Sigmoid colon (tissue), 4 donors: ENCODE data around the gene NCAN.

Experiments used
- EP300 ChIP-seq, 4 donors: sonication (generic); formaldehyde crosslinking; IDR thresholded peaks; one replicate each; pipeline ENCODE4 v1.6.1; 2017; ENCODE audit warnings: antibody characterized with exemption in 4 of 4
- POLR2A ChIP-seq, 2 donors: fragments of 450-650 bp; IDR thresholded peaks; one replicate each; pipeline ENCODE4 v1.6.1; 2016; ENCODE audit warnings: antibody characterized with exemption in 2 of 2, mild to moderate bottlenecking in 2 of 2, moderate library complexity in 2 of 2
- TF ChIP-seq, protein P1 (sequence below), 4 experiments: fragments of 450-650 bp in 3 of 4; fragments of 200-600 bp in 1 of 4; IDR thresholded peaks; one replicate each; pipeline ENCODE4 v1.5.1; 2016 to 2019; ENCODE audit warnings: antibody characterized with exemption in 4 of 4, mild to moderate bottlenecking in 3 of 4, moderate library complexity in 2 of 4

DNA sequence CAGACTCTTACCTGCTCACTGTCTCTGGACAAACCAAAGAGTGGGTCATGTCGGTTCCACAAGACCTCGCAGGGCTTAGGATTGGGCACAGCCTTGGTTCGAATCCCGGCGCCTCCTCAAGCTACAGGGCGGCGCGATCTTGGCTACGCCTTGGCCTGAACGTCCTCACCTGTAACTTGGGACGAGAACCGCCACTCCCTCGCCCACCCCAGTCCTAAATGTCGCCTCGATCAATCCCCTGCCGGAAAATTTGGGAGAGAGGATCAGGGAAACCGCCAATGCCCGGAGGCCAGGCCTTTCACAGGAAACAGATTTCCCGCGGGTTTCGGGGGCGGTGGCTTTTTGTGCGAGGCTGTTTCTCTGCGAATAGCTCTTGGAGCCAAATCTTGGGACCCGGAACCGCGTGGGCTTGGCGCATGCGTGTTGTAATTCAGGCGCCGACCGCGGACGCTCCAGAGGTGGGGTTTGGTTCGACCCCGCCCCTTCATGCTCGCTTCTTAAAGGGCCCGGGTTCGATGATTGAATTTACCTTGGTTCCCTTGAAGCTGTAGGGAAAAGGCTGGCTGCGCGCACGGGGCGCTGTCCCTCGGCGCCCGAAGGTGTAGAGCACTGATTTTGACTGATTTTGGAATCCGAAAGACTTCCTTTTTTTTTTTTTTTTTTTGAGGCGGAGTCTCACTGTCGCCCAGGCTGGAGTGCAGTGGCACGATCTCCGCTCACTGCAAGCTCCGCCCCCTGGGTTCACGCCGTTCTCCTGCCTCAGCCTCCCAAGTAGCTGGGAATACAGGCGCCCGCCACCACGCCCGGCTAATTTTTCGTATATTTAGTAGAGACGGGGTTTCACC, 8.5 kb upstream of the NCAN start, which contains the start of gene NR2C2AP:
- TF ChIP-seq POLR2A (IDR thresholded peaks at IDR 0.05) (no peak), EP300 (IDR thresholded peaks at IDR 0.05) (no peak)
- TF ChIP-seq, protein P1, sequence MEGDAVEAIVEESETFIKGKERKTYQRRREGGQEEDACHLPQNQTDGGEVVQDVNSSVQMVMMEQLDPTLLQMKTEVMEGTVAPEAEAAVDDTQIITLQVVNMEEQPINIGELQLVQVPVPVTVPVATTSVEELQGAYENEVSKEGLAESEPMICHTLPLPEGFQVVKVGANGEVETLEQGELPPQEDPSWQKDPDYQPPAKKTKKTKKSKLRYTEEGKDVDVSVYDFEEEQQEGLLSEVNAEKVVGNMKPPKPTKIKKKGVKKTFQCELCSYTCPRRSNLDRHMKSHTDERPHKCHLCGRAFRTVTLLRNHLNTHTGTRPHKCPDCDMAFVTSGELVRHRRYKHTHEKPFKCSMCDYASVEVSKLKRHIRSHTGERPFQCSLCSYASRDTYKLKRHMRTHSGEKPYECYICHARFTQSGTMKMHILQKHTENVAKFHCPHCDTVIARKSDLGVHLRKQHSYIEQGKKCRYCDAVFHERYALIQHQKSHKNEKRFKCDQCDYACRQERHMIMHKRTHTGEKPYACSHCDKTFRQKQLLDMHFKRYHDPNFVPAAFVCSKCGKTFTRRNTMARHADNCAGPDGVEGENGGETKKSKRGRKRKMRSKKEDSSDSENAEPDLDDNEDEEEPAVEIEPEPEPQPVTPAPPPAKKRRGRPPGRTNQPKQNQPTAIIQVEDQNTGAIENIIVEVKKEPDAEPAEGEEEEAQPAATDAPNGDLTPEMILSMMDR (IDR thresholded peaks at IDR 0.05) = no peak
